HG02588 (cell line): ENCODE data around the gene TFB1M.
A peak's percentile ranks its signal among the peaks of the same experiment; 100 is the strongest.
"Not testable (repeated sequence)": the region's sequence is repeated elsewhere in the genome, so short reads cannot be mapped to it uniquely, and the experiment has no call there.

ENCODE experiments used
- ATAC-seq: cut with Tn5 transposase; IDR thresholded peaks from one replicate; pipeline ENCODE4 v1.9.1; 2021; ENCODE audit warnings: mild to moderate bottlenecking, moderate library complexity; ENCODE audit not compliant: unreplicated experiment

The TFB1M gene

GRCh38 chr6:155244434-155244833, 69.8 kb downstream of the TFB1M start:
- no peak for ATAC-seq

GRCh38 chr6:155241966-155242365, 72.3 kb downstream of the TFB1M start:
- no peak for ATAC-seq

GRCh38 chr6:155240905-155241600, 73.2 kb downstream of the TFB1M start:
- no peak for ATAC-seq

GRCh38 chr6:155237613-155238012, 76.7 kb downstream of the TFB1M start:
- ATAC-seq, result no peak

GRCh38 chr6:155235087-155235486, 79.2 kb downstream of the TFB1M start:
- ATAC-seq, result no peak

- no peak for ATAC-seq
Measured at GRCh38 chr6:155234687-155235086, 79.6 kb downstream of the TFB1M start.

GRCh38 chr6:155234167-155234566, 80.1 kb downstream of the TFB1M start:
- ATAC-seq, result no peak

GRCh38 chr6:155232848-155233247, 81.4 kb downstream of the TFB1M start:
- ATAC-seq, result no peak

- not testable (repeated sequence) for ATAC-seq
Measured at GRCh38 chr6:155230975-155231374, 83.3 kb downstream of the TFB1M start.

- ATAC-seq, result no peak
Measured at GRCh38 chr6:155228546-155229166, 85.6 kb downstream of the TFB1M start.

- ATAC-seq, result no peak
Measured at GRCh38 chr6:155227046-155227445, 87.2 kb downstream of the TFB1M start.

- no peak for ATAC-seq
Measured at GRCh38 chr6:155224618-155225017, 89.7 kb downstream of the TFB1M start.

GRCh38 chr6:155223646-155224451, 90.4 kb downstream of the TFB1M start:
- ATAC-seq, result peak; percentile 98

- ATAC-seq, result no peak
Measured at GRCh38 chr6:155222506-155222905, 91.8 kb downstream of the TFB1M start.

GRCh38 chr6:155221086-155221485, 93.2 kb downstream of the TFB1M start:
- ATAC-seq, result no peak

- no peak for ATAC-seq
Measured at GRCh38 chr6:155219858-155220301, 94.4 kb downstream of the TFB1M start.

- ATAC-seq, result no peak
Measured at GRCh38 chr6:155219299-155219698, 95.0 kb downstream of the TFB1M start.

- not testable (repeated sequence) for ATAC-seq
Measured at GRCh38 chr6:155218711-155219110, 95.6 kb downstream of the TFB1M start.

GRCh38 chr6:155216312-155217046, 97.8 kb downstream of the TFB1M start:
- no peak for ATAC-seq

- ATAC-seq, result no peak
Measured at GRCh38 chr6:155215906-155216305, 98.4 kb downstream of the TFB1M start.
